ENCODE data around the gene CTRB1.
"Not testable (repeated sequence)": the region's sequence is repeated elsewhere in the genome, so short reads cannot be mapped to it uniquely, and the experiment has no call there.

CTRB1 gene

GRCh38 chr16:75206749-75207451 is 11.9 kb upstream of the CTRB1 start, which contains the start of gene CTRB2:
TSS of gene CTRB2 (minus strand) at chr16:75207161. CDS start at chr16:75207141, 20 bp downstream.
- H3K36me3 ChIP-seq, result no peaks in the 10 kb centered on the region
- H3K4me1 ChIP-seq, result no peaks in the 10 kb centered on the region
- H3K4me3 ChIP-seq, result no peak within 1 kb of the TSS
- DNase-seq, result no peak
- no peaks in the 10 kb centered on the region for H3K9me3 ChIP-seq
- no peak for TF ChIP-seq CTCF (IDR thresholded peaks at IDR 0.05)
- intact Hi-C loops (cut with DNase I; ENCODE audit: low total_unique reads), result loop anchor here (2.0 kb wide), 1 partner anchor 18 kb away; no protein-coding TSS in a partner anchor
- H3K27me3 ChIP-seq, result no peaks in the 10 kb centered on the region
- H3K27ac ChIP-seq, result no peak within 1 kb of the TSS

GRCh38 chr16:75207831-75208230 is 11.0 kb upstream of the CTRB1 start:
- Histone ChIP-seq H3K27ac (no peak overlapping the region), H3K9me3 (no peaks in the 10 kb centered on the region), H3K4me1 (no peaks in the 10 kb centered on the region), H3K4me3 (no peak overlapping the region), H3K36me3 (no peaks in the 10 kb centered on the region), H3K27me3 (no peaks in the 10 kb centered on the region)
- no peak for TF ChIP-seq CTCF (IDR thresholded peaks at IDR 0.05)
- intact Hi-C loops (cut with DNase I; ENCODE audit: low total_unique reads), result loop anchor here (2.0 kb wide), 1 partner anchor 17 kb away; no protein-coding TSS in a partner anchor
- no peak for DNase-seq

- H3K27me3 ChIP-seq, result no peaks in the 10 kb centered on the region
- H3K4me1 ChIP-seq, result no peaks in the 10 kb centered on the region
- no peak for TF ChIP-seq CTCF (IDR thresholded peaks at IDR 0.05)
- DNase-seq, result no peak
- no peak overlapping the region for H3K27ac ChIP-seq
- intact Hi-C loops (cut with DNase I; ENCODE audit: low total_unique reads), result no loop called here
- H3K36me3 ChIP-seq, result no peaks in the 10 kb centered on the region
- H3K4me3 ChIP-seq, result no peak overlapping the region
- no peaks in the 10 kb centered on the region for H3K9me3 ChIP-seq
Observed at GRCh38 chr16:75208242-75208825, 10.5 kb upstream of the CTRB1 start.

DNA sequence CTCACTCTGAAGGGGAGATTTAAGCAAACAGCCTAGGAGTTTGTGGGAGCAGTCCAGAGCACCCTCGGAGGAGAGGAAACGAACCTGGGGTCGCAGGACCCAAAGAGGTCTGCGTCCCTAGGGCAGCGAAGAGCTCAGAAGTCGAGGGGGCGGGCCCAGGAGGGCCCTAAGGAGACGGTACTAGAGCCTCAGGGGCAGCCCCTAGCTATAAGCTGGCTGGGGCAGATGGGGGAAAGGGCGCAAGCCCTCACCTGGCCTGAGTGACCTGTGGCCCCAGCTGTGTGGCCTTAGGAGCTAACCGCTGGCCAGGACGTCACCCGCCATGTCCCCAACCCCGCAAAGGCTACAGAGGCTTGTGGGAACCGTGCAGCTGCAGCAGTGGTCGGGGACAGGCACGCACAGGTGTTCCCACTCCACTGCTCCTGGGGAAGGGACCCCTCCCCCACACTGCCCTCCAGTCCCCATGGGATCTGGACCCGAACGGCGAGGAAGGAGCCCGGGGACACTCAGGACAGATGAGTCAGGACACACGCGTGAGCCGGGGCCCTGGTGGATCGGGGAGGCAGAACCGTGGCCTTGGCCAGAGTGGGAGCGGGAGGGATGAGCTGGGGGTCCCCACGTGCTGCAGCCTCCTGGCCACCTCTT is 9.8 kb upstream of the CTRB1 start:
- no peak for TF ChIP-seq CTCF (IDR thresholded peaks at IDR 0.05)
- Histone ChIP-seq H3K27ac (no peak overlapping the region), H3K4me3 (no peak overlapping the region), H3K27me3 (no peaks in the 10 kb centered on the region), H3K9me3 (no peaks in the 10 kb centered on the region), H3K36me3 (no peaks in the 10 kb centered on the region), H3K4me1 (no peaks in the 10 kb centered on the region)
- DNase-seq, result no peak
- intact Hi-C loops (cut with DNase I; ENCODE audit: low total_unique reads), result no loop called here

GRCh38 chr16:75209514-75209913 is 9.3 kb upstream of the CTRB1 start:
- H3K4me1 ChIP-seq; H3K27ac ChIP-seq; H3K27me3 ChIP-seq; DNase-seq; H3K9me3 ChIP-seq; intact Hi-C loops (cut with DNase I; ENCODE audit: low total_unique reads); H3K36me3 ChIP-seq; H3K4me3 ChIP-seq: not testable (repeated sequence)

GRCh38 chr16:75209944-75210343 is 8.8 kb upstream of the CTRB1 start:
- no peaks in the 10 kb centered on the region for H3K9me3 ChIP-seq
- no peaks in the 10 kb centered on the region for H3K27me3 ChIP-seq
- H3K27ac ChIP-seq, result no peak overlapping the region
- no peaks in the 10 kb centered on the region for H3K36me3 ChIP-seq
- no peak overlapping the region for H3K4me3 ChIP-seq
- H3K4me1 ChIP-seq, result no peaks in the 10 kb centered on the region
- no peak for DNase-seq
- intact Hi-C loops (cut with DNase I; ENCODE audit: low total_unique reads), result no loop called here
- TF ChIP-seq CTCF (IDR thresholded peaks at IDR 0.05), result no peak

DNA sequence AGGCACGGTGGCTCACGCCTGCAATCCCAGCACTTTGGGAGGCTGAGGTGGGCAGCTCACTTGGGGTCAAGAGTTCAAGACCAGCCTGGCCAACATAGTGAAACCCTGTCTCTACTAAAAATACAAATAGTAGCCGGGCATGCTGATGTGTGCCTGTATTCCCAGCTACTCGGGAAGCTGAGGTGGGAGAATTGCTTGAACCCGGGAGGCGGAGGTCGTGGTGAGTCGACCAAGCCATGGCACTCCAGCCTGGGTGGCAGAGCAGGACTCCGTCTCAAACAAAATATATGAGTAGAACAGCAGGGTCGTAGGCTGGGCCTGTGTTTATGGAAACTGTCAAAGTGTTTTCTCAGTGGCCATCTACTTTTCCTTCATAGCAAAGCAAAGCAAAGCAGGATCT is 7.5 kb upstream of the CTRB1 start:
- DNase-seq; H3K27ac ChIP-seq; H3K4me1 ChIP-seq; H3K36me3 ChIP-seq; H3K9me3 ChIP-seq; H3K27me3 ChIP-seq; H3K4me3 ChIP-seq; intact Hi-C loops (cut with DNase I; ENCODE audit: low total_unique reads): not testable (repeated sequence)

Measured in tibial artery (tissue), 4 donors.